Adrenal gland (tissue), 12 donors: ENCODE data around the gene ATP13A2. TPM values are rescaled to one million over a fixed set of nuclear protein-coding genes. Genes with fewer than 3 reads are reported as not detected.
"Not testable (repeated sequence)": the region's sequence is repeated elsewhere in the genome, so short reads cannot be mapped to it uniquely, and the experiment has no call there.

Experiments used
- DNase-seq, 7 donors: peaks; one replicate each; pipeline ENCODE4 v3.0.0-alpha.2; 2019 to 2020
- H3K27ac ChIP-seq, 5 donors: fragments of 200-600 bp; sonication (generic) in 4 of 5; 1 replicate in 3 of 5; 2 replicates in 2 of 5; pipeline versions ENCODE4 v1.5.1 to v1.8.0; 2016 to 2020; ENCODE audit warnings: mild to moderate bottlenecking in 1 of 5
- H3K27me3 ChIP-seq: fragments of 200-600 bp; 2 replicates; pipeline ENCODE4 v1.8.0; 2021
- H3K36me3 ChIP-seq, 2 donors: fragments of 200-600 bp; replicated peaks in 1 of 2; 1 replicate in 1 of 2; 2 replicates in 1 of 2; pipeline versions ENCODE4 v1.5.1 to v1.8.0; 2018 to 2022
- H3K4me1 ChIP-seq, 2 donors: fragments of 200-600 bp; replicated peaks in 1 of 2; 1 replicate in 1 of 2; 2 replicates in 1 of 2; pipeline versions ENCODE4 v1.5.1 to v1.8.0; 2018 to 2021
- H3K4me3 ChIP-seq, 4 donors: fragments of 200-600 bp; sonication (generic) in 3 of 4; one replicate each; pipeline ENCODE4 v1.5.1; 2016 to 2018
- H3K9me3 ChIP-seq, 3 donors: fragments of 200-600 bp; sonication (generic) in 1 of 3; replicated peaks in 1 of 3; 1 replicate in 2 of 3; 2 replicates in 1 of 3; pipeline versions ENCODE4 v1.5.1 to v1.8.0; 2016 to 2021
- POLR2A ChIP-seq, 2 donors: fragments of 450-650 bp; IDR thresholded peaks; one replicate each; pipeline ENCODE4 v1.6.1; 2017; ENCODE audit warnings: antibody characterized with exemption in 2 of 2, mild to moderate bottlenecking in 2 of 2, moderate library complexity in 1 of 2
- WGBS, 4 donors: extraction: QIAGEN DNeasy Blood & Tissue Kit in 2 of 4; methylation state at CpG; one replicate each; pipeline versions ENCODE4 v1.1.5 to v1.1.7; 2013 to 2017; 5-methylcytosine and 5-hydroxymethylcytosine counted together
- intact Hi-C, 2 donors: fragments of 100-400 bp; cut with DNase I; formaldehyde crosslinking; loops; one replicate each; pipeline versions ENCODE4 v1.14.1 to v1.15.0; 2022 to 2023
- polyA plus RNA-seq, 3 donors: library from polyadenylated mRNA; stranded (reverse); fragments of 200-250 nt in 2 of 3; fragments of 350-450 nt in 1 of 3; fragmentation: Illumina TruSeq in 1 of 3; extraction: RNeasy Lipid Tissue Mini Kit (QIAGEN cat#74804) in 1 of 3; gene quantifications; one replicate each; pipeline ENCODE4 v1.2.3, GENCODE V29; 2013 to 2014
- total RNA-seq, 9 donors: library from RNA; depleted of rRNA in 4 of 9; stranded (reverse); fragments of >200 nt in 4 of 9; fragments of 120-200 nt in 1 of 9; fragmentation: NEBNext Ultra II Directional in 1 of 9; extraction: Animal tissue kit (Norgen Biotek cat#: 25700) in 1 of 9; gene quantifications; one replicate each; pipeline versions ENCODE4 v1.1.0 to v1.2.4, GENCODE V29; 2013 to 2023
- TF ChIP-seq, protein P1 (sequence below), 6 experiments: fragments of 450-650 bp in 4 of 6; fragments of 200-600 bp in 2 of 6; sonication (generic) in 1 of 6; IDR thresholded peaks; 1 replicate in 5 of 6; 2 replicates in 1 of 6; pipeline versions ENCODE4 v1.5.1 to v1.8.0; 2016 to 2021; ENCODE audit warnings: antibody characterized with exemption in 6 of 6, mild to moderate bottlenecking in 2 of 6, moderate library complexity in 1 of 6
- donor health status: healthy with polysubstance abuse.
- donor health status: Bipolar disorder and iron deficiency.
- donor health status: DM: yes; HTN: yes; CAD: no.
- donor health status: DM: no; HTN: no; CAD: no.
- donor health status: DM: no; HTN: no; CAD: no.
- donor health status: DM: yes; HTN: yes; CAD: no.

The ATP13A2 gene
- total and polyA plus RNA-seq, 12 donors, result 6.0 to 82.4 (median 40.0) TPM

DNA sequence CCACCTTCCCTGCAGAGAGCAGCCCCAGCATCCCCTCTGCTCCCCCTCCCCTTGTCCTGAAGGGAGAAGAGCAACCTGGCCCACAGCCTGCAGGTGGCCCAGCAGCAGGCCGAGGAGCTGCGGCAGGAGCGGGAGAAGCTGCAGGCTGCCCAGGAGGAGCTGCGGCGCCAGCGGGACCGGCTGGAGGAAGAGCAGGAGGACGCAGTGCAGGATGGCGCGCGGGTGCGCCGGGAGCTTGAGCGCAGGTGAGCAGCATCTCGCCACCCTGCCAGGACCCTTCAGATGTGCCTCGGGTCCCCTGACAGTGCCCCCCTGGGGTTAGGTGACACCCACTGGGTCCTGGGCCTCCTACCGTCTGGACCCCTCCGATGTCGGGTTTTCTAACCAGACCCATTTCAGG, 67.7 kb downstream of the ATP13A2 start:
- TF ChIP-seq, protein P1, sequence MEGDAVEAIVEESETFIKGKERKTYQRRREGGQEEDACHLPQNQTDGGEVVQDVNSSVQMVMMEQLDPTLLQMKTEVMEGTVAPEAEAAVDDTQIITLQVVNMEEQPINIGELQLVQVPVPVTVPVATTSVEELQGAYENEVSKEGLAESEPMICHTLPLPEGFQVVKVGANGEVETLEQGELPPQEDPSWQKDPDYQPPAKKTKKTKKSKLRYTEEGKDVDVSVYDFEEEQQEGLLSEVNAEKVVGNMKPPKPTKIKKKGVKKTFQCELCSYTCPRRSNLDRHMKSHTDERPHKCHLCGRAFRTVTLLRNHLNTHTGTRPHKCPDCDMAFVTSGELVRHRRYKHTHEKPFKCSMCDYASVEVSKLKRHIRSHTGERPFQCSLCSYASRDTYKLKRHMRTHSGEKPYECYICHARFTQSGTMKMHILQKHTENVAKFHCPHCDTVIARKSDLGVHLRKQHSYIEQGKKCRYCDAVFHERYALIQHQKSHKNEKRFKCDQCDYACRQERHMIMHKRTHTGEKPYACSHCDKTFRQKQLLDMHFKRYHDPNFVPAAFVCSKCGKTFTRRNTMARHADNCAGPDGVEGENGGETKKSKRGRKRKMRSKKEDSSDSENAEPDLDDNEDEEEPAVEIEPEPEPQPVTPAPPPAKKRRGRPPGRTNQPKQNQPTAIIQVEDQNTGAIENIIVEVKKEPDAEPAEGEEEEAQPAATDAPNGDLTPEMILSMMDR (IDR thresholded peaks at IDR 0.05), result no peak
- no peak for TF ChIP-seq POLR2A (IDR thresholded peaks at IDR 0.05)
- Histone ChIP-seq H3K4me3 (no peak overlapping the region), H3K4me1 (no peaks in the 10 kb centered on the region), H3K9me3 (no peaks in the 10 kb centered on the region), H3K36me3 (peaks cover 0 to 6% of the 10 kb centered on the region in 2 donors), H3K27me3 (no peaks in the 10 kb centered on the region), H3K27ac (no peak overlapping the region)
- 90 to 96% (median 92%) methylated on average over 19 of the region's 19 CpGs for WGBS, 4 donors
- intact Hi-C loops, result no loop called here
- no peak for DNase-seq

DNA sequence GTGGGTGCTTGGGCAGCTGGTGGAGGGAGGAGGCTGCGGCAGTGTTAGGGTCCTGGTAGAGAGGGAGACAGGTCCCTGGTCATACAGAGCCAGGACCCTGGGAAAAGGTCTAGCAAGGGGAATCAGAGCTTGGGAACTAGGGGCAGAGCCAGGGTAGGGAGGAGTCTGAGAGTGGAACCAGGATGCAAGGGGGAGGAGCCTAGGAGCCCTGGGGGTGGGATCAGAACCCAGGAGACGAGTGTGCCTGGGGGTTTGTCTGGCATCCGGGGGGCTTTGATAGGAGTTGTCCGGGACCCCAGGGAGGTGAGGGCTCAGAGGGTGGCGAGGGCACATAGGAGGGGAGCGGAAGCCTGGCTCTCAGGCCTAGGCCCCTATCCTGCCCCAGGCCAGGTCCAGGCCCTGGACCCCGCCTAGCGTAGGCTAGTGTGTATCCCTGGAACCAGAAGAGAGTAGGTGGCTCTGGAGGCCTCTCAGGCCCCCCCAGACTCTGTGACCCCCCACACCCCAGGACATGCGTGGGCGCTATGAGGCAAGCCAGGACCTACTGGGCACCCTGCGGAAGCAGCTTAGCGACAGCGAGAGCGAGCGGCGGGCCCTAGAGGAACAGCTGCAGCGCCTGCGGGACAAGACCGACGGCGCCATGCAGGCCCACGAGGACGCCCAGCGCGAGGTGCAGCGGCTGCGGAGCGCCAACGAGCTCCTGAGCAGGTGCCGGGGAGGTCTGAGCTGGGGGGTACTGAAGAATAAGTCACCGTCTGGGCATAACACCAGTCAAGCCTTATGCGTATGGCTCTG, 72.1 kb downstream of the ATP13A2 start:
- H3K4me1 ChIP-seq, H3K9me3 ChIP-seq, H3K36me3 ChIP-seq, intact Hi-C loops, H3K27me3 ChIP-seq, H3K27ac ChIP-seq, DNase-seq: not testable (repeated sequence)
- WGBS, 4 donors, result 93 to 97% (median 95%) methylated on average over 32 of the region's 32 CpGs
- H3K4me3 ChIP-seq, result peak overlapping the region in 1 of 4 donors; percentile 29

DNA sequence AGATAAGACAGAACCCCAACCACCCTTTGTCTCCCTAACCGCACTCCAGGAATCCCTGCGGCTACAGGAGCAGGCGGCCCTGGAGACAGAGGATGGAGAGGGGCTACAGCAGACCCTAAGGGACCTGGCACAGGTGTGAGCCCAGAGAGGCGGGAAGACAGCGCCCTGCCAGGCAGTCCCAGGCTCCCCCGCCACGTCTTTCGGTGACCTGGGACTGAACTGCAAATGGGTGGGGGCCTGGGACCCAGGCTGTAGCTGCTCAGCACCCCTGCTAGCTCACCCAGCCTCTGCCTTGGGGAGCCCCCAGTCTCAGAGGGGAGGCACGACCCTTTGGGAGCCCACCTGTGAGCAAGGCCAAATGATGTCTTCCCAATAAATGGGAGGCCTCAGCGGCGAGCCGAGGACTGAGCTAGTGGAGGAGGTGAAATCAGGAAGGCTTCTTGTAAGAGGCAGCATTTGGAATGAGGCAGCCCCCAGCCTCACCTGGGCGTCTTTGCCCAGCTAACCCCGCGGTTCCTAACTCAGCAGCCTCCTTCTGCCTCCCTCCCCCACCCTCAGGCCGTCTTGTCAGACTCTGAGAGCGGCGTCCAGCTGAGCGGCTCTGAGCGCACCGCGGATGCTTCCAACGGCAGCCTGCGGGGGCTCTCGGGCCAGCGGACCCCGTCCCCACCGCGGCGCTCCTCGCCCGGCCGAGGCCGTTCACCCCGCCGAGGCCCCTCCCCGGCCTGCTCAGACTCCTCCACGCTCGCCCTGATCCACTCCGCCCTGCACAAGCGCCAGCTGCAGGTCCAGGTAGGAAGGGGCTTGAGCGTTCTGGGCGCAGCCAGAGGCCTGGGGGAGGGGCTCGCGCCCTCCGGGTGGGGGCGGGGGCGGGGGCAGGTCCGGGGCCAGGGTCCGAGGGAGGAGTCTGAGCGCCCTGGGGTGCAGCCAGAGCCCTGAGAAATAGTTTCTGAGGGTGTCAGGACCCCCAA, 73.1 kb downstream of the ATP13A2 start:
- WGBS, 4 donors, result 57 to 80% (median 61%) methylated on average over 37 to 51 of the region's 51 CpGs
- Histone ChIP-seq H3K36me3 (no peaks in the 10 kb centered on the region), H3K27me3 (no peaks in the 10 kb centered on the region), H3K4me1 (no peaks in the 10 kb centered on the region), H3K9me3 (no peaks in the 10 kb centered on the region), H3K4me3 (peak overlapping the region in 1 of 4 donors; percentile 29), H3K27ac (no peak overlapping the region)
- no peak for DNase-seq
- no peak for TF ChIP-seq POLR2A (IDR thresholded peaks at IDR 0.05)
- TF ChIP-seq, protein P1 (IDR thresholded peaks at IDR 0.05), result no peak
- intact Hi-C loops, result no loop called here

DNA sequence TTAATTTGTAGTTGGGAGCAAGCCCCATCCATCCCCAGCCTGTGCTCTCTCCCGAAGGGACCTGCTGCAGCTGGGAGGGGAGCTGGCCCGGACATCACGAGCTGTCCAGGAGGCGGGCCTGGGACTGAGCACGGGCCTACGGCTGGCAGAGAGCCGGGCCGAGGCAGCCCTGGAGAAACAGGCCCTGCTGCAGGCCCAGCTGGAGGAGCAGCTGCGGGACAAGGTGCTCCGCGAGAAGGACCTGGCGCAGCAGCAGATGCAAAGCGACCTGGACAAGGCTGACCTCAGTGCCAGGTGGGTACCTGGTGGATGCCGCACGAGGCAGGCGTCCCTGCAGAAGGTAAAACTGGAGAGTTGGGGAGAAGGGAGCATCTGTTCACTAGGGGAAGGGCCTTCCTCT, 75.1 kb downstream of the ATP13A2 start:
- H3K4me1 ChIP-seq, H3K4me3 ChIP-seq, DNase-seq, H3K36me3 ChIP-seq, H3K9me3 ChIP-seq, H3K27ac ChIP-seq, H3K27me3 ChIP-seq, intact Hi-C loops: not testable (repeated sequence)
- 88 to 94% (median 92%) methylated on average over 16 of the region's 16 CpGs for WGBS, 4 donors

Other genes starting within 250 kb of the ATP13A2 start
- 1,000 to 10,000 TPM in 4 of 9 donors, 100 to 1,000 TPM in 1, under 1 TPM in 3, not detected in 1; under 0.01 to 5,330 (median 1,268) TPM for gene RNU1-2, start 115.9 kb downstream of the ATP13A2 start, total RNA-seq
- gene RNU1-2, start 115.9 kb downstream of the ATP13A2 start, polyA plus RNA-seq, result not detected
- gene CROCC, start 90.0 kb downstream of the ATP13A2 start, total RNA-seq, result 10 to 100 TPM in 7 of 9 donors, 1 to 10 TPM in 2; 5.6 to 34.0 (median 18.0) TPM
- gene CROCC, start 90.0 kb downstream of the ATP13A2 start, polyA plus RNA-seq, result 100 to 1,000 TPM in 1 of 3 donors, 10 to 100 TPM in 1, 1 to 10 TPM in 1; 2.3 to 151 (median 58.7) TPM
- 10 to 100 TPM in 1 of 9 donors, 1 to 10 TPM in 7, under 1 TPM in 1; 0.79 to 16.7 (median 4.3) TPM for gene MFAP2, start 31.3 kb downstream of the ATP13A2 start, total RNA-seq
- gene MFAP2, start 31.3 kb downstream of the ATP13A2 start, polyA plus RNA-seq, result 10 to 100 TPM in 2 of 3 donors, 1 to 10 TPM in 1; 2.1 to 17.7 (median 12.3) TPM
- 100 to 1,000 TPM; 108 to 243 (median 158) TPM for gene SDHB, start 42.1 kb upstream of the ATP13A2 start, total RNA-seq
- 100 to 1,000 TPM in 1 of 3 donors, 10 to 100 TPM in 2; 52.3 to 228 (median 64.9) TPM for gene SDHB, start 42.1 kb upstream of the ATP13A2 start, polyA plus RNA-seq
- gene PADI2, start 107.5 kb upstream of the ATP13A2 start, total RNA-seq, result under 1 TPM in 7 of 9 donors, not detected in 2; 0.28 to 0.88 (median 0.42) TPM
- gene PADI2, start 107.5 kb upstream of the ATP13A2 start, polyA plus RNA-seq, result under 1 TPM; 0.20 to 0.48 (median 0.46) TPM
- under 1 TPM in 1 of 9 donors, not detected in 8; 0.06 TPM for gene PADI1, start 193.2 kb upstream of the ATP13A2 start, total RNA-seq
- gene PADI1, start 193.2 kb upstream of the ATP13A2 start, polyA plus RNA-seq, result under 1 TPM in 2 of 3 donors, not detected in 1; 0.08 to 0.10 TPM
- not detected for gene PADI3, start 237.2 kb upstream of the ATP13A2 start, total RNA-seq
- gene PADI3, start 237.2 kb upstream of the ATP13A2 start, polyA plus RNA-seq, result not detected